ENCODE data around the gene OVCA2.

GRCh38 chr17:2013994-2014317 lies 27.9 kb upstream of the OVCA2 start:
- TF ChIP-seq CTCF (IDR thresholded peaks at IDR 0.05; ENCODE audit: borderline replicate concordance, extremely low read depth, low read length, poor library complexity, severe bottlenecking) (no peak), EZH2 (IDR thresholded peaks at IDR 0.05; ENCODE audit: borderline replicate concordance, low read depth, low read length, severe bottlenecking) (no peak)

All from DND-41 (cell line).